Panc1 (cell line): Measurements from ENCODE around the gene RASGEF1B.

Experiments
- POLR2AphosphoS5 ChIP-seq: IDR thresholded peaks from 2 replicates; pipeline ENCODE4 v1.6.1; 2012; ENCODE audit warnings: mild to moderate bottlenecking, low read depth, low read length, moderate library complexity
- REST ChIP-seq, 2 experiments: IDR thresholded peaks; 2 replicates each; pipeline ENCODE4 v1.6.1; 2011 to 2012; ENCODE audit warnings: low read depth in 2 of 2, control low read depth in 1 of 2, low read length in 1 of 2, mild to moderate bottlenecking in 1 of 2, moderate library complexity in 1 of 2; ENCODE audit not compliant: insufficient read depth in 1 of 2
- SIN3A ChIP-seq: IDR thresholded peaks from 2 replicates; pipeline ENCODE4 v1.6.1; 2012; ENCODE audit warnings: low read depth, mild to moderate bottlenecking, low read length, moderate library complexity, borderline replicate concordance; ENCODE audit not compliant: insufficient read depth
- TF ChIP-seq, protein P1 (sequence below): fragments of 450-650 bp; IDR thresholded peaks from 2 replicates; pipeline ENCODE4 v1.5.1; 2017; ENCODE audit warnings: mild to moderate bottlenecking

GRCh38 chr4:81418572-81418971 is 53.1 kb downstream of the RASGEF1B start:
- TF ChIP-seq, protein P1, sequence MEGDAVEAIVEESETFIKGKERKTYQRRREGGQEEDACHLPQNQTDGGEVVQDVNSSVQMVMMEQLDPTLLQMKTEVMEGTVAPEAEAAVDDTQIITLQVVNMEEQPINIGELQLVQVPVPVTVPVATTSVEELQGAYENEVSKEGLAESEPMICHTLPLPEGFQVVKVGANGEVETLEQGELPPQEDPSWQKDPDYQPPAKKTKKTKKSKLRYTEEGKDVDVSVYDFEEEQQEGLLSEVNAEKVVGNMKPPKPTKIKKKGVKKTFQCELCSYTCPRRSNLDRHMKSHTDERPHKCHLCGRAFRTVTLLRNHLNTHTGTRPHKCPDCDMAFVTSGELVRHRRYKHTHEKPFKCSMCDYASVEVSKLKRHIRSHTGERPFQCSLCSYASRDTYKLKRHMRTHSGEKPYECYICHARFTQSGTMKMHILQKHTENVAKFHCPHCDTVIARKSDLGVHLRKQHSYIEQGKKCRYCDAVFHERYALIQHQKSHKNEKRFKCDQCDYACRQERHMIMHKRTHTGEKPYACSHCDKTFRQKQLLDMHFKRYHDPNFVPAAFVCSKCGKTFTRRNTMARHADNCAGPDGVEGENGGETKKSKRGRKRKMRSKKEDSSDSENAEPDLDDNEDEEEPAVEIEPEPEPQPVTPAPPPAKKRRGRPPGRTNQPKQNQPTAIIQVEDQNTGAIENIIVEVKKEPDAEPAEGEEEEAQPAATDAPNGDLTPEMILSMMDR = no peak
- TF ChIP-seq POLR2AphosphoS5 (no peak), REST (IDR thresholded peaks at IDR 0.05; ENCODE audit: insufficient read depth in 1 of 2, low read depth in 2 of 2, low read length in 1 of 2) (no peak), SIN3A (no peak)
